Renal cortical epithelial cell (primary cell): ENCODE data around the gene GLP2R. TPM values are rescaled to one million over a fixed set of nuclear protein-coding genes. Genes with fewer than 3 reads are reported as not detected.
A peak's percentile ranks its signal among the peaks of the same experiment; 100 is the strongest.

Experiments
- DNase-seq: peaks from one replicate; pipeline ENCODE4 v3.0.0-alpha.2; 2011; ENCODE audit warnings: low read depth
- total RNA-seq: library from RNA; depleted of rRNA; stranded (reverse); fragments of >200 nt; gene quantifications from 2 replicates; pipeline ENCODE4 v1.2.3, GENCODE V29; 2014

GLP2R gene
- total RNA-seq, 1 donor from 2014 or later, result 0.55 TPM

- DNase-seq, result no peak
Measured at GRCh38 chr17:9855036-9855435, 29.3 kb downstream of the GLP2R start.

GRCh38 chr17:9859781-9860180, 34.1 kb downstream of the GLP2R start:
- DNase-seq, result no peak

GRCh38 chr17:9860851-9861250, 35.1 kb downstream of the GLP2R start:
- DNase-seq, result no peak

- DNase-seq, result no peak
Measured at GRCh38 chr17:9862220-9862619, 36.5 kb downstream of the GLP2R start.

- no peak for DNase-seq
Measured at GRCh38 chr17:9862949-9863348, 37.2 kb downstream of the GLP2R start.

- DNase-seq, result peak; percentile 34
Measured at GRCh38 chr17:9865586-9865985, 39.9 kb downstream of the GLP2R start.

- DNase-seq, result no peak
Measured at GRCh38 chr17:9868552-9868951, 42.8 kb downstream of the GLP2R start.

- no peak for DNase-seq
Measured at GRCh38 chr17:9872852-9873251, 47.1 kb downstream of the GLP2R start.

GRCh38 chr17:9874722-9875121, 49.0 kb downstream of the GLP2R start:
- no peak for DNase-seq

- peak; percentile 68 for DNase-seq
Measured at GRCh38 chr17:9875441-9875840, 49.7 kb downstream of the GLP2R start.

- no peak for DNase-seq
Measured at GRCh38 chr17:9878356-9878755, 52.6 kb downstream of the GLP2R start.

GRCh38 chr17:9878786-9879525, 53.2 kb downstream of the GLP2R start:
- peak; percentile 70 for DNase-seq

GRCh38 chr17:9880582-9880999, 54.9 kb downstream of the GLP2R start:
- peak; percentile 92 for DNase-seq

GRCh38 chr17:9883451-9883850, 57.7 kb downstream of the GLP2R start:
- no peak for DNase-seq

- DNase-seq, result no peak
Measured at GRCh38 chr17:9886141-9886930, 60.6 kb downstream of the GLP2R start.

- DNase-seq, result no peak
Measured at GRCh38 chr17:9887508-9887907, 61.8 kb downstream of the GLP2R start.

- DNase-seq, result no peak
Measured at GRCh38 chr17:9890124-9890523, 64.4 kb downstream of the GLP2R start.

- no peak for DNase-seq
Measured at GRCh38 chr17:9893411-9894012, 67.8 kb downstream of the GLP2R start.

GRCh38 chr17:9894231-9894630, 68.5 kb downstream of the GLP2R start:
- no peak for DNase-seq

- no peak for DNase-seq
Measured at GRCh38 chr17:9895923-9896322, 70.2 kb downstream of the GLP2R start.

- no peak for DNase-seq
Measured at GRCh38 chr17:9897372-9897968, 71.7 kb downstream of the GLP2R start.

GRCh38 chr17:9898812-9899211, 73.1 kb downstream of the GLP2R start:
- no peak for DNase-seq
